NOMO-1 (cell line): Measurements from ENCODE around the gene ZFPM1.

Experiments used
- DNase-seq, 2 experiments: peaks; one replicate each; lab custom pipeline; 2025; ENCODE audit not compliant: unreplicated experiment in 2 of 2; lab: John Stamatoyannopoulos, UW

The ZFPM1 gene

GRCh38 chr16:88536510-88536909, 83.4 kb downstream of the ZFPM1 start:
- no peak for DNase-seq

GRCh38 chr16:88536971-88537751, 84.1 kb downstream of the ZFPM1 start:
- no peak for DNase-seq

- no peak for DNase-seq
Measured at GRCh38 chr16:88537859-88538258, 84.8 kb downstream of the ZFPM1 start.

- no peak for DNase-seq
Measured at GRCh38 chr16:88538366-88539060, 85.4 kb downstream of the ZFPM1 start.

GRCh38 chr16:88539261-88539651, 86.2 kb downstream of the ZFPM1 start:
- DNase-seq, result no peak

GRCh38 chr16:88539652-88540345, 86.7 kb downstream of the ZFPM1 start:
- no peak for DNase-seq

GRCh38 chr16:88540346-88540977, 87.4 kb downstream of the ZFPM1 start:
- no peak for DNase-seq

- no peak for DNase-seq
Measured at GRCh38 chr16:88541831-88542616, 88.9 kb downstream of the ZFPM1 start.

GRCh38 chr16:88543230-88543813, 90.2 kb downstream of the ZFPM1 start:
- no peak for DNase-seq

- DNase-seq, result no peak
Measured at GRCh38 chr16:88545781-88546180, 92.7 kb downstream of the ZFPM1 start.

GRCh38 chr16:88548131-88548874, 95.2 kb downstream of the ZFPM1 start:
- DNase-seq, result no peak

- DNase-seq, result no peak
Measured at GRCh38 chr16:88548985-88549384, 95.9 kb downstream of the ZFPM1 start.

- DNase-seq, result no peak
Measured at GRCh38 chr16:88549671-88550245, 96.7 kb downstream of the ZFPM1 start.

GRCh38 chr16:88550246-88550661, 97.2 kb downstream of the ZFPM1 start:
- DNase-seq, result peak in 1 of 2 experiments; percentile 2

GRCh38 chr16:88552166-88552565, 99.1 kb downstream of the ZFPM1 start:
- DNase-seq, result no peak

GRCh38 chr16:88552815-88553214, 99.7 kb downstream of the ZFPM1 start:
- no peak for DNase-seq

GRCh38 chr16:88553739-88554138, 100.7 kb downstream of the ZFPM1 start:
- DNase-seq, result no peak

GRCh38 chr16:88554711-88555264, 101.7 kb downstream of the ZFPM1 start:
- no peak for DNase-seq
